ENCODE data around the gene TEX14. TPM values are rescaled to one million over a fixed set of nuclear protein-coding genes. Genes with fewer than 3 reads are reported as not detected.
A peak's percentile ranks its signal among the peaks of the same experiment; 100 is the strongest.

Gene TEX14
- total RNA-seq, 4 donors from 2014 or later = under 0.01 to 0.21 TPM; not detected in 2

DNA sequence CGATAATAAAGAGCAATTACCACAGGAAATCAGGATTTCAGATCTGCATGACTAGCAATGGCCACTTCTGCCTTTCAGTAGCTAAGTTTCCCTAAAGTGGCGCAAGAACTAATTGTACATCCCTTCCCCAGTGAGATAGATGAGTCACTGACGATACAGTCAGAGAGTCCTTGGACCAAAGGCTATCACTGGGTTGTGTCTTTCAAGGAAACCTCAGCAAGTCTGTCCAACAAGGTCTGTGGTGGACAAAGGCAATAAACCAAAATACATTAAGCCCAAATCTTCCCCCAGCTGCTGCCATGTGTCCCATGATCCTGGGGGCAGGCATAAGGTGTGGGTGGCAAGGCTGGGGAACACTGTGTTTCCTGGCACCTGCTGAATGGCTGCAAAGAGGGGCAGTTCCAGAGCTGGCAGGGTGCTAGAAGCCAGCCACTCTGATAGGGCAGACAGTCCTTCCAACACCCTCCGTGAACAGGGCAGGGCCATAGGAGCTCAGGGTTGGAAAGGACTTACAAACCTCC lies 156.9 kb downstream of the TEX14 start:
- no peak for DNase-seq (ENCODE audit: low spot score in 2 of 2)
- no peak overlapping the region for H3K4me3 ChIP-seq
- H3K27me3 ChIP-seq = peaks cover 0 to 8% of the 10 kb centered on the region in 2 donors
- no peak overlapping the region for H3K27ac ChIP-seq
- TF ChIP-seq EP300 (IDR thresholded peaks at IDR 0.05) = peak in 1 of 2 donors; percentile 40
- TF ChIP-seq, protein P1, sequence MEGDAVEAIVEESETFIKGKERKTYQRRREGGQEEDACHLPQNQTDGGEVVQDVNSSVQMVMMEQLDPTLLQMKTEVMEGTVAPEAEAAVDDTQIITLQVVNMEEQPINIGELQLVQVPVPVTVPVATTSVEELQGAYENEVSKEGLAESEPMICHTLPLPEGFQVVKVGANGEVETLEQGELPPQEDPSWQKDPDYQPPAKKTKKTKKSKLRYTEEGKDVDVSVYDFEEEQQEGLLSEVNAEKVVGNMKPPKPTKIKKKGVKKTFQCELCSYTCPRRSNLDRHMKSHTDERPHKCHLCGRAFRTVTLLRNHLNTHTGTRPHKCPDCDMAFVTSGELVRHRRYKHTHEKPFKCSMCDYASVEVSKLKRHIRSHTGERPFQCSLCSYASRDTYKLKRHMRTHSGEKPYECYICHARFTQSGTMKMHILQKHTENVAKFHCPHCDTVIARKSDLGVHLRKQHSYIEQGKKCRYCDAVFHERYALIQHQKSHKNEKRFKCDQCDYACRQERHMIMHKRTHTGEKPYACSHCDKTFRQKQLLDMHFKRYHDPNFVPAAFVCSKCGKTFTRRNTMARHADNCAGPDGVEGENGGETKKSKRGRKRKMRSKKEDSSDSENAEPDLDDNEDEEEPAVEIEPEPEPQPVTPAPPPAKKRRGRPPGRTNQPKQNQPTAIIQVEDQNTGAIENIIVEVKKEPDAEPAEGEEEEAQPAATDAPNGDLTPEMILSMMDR (IDR thresholded peaks at IDR 0.05) = no peak
- H3K36me3 ChIP-seq = no peaks in the 10 kb centered on the region
- peaks cover 0 to 33% (median 13%) of the 10 kb centered on the region in 4 donors for H3K4me1 ChIP-seq
- WGBS, 2 donors = 85 to 87% methylated on average over 4 of the region's 4 CpGs
- no peaks in the 10 kb centered on the region for H3K9me3 ChIP-seq

DNA sequence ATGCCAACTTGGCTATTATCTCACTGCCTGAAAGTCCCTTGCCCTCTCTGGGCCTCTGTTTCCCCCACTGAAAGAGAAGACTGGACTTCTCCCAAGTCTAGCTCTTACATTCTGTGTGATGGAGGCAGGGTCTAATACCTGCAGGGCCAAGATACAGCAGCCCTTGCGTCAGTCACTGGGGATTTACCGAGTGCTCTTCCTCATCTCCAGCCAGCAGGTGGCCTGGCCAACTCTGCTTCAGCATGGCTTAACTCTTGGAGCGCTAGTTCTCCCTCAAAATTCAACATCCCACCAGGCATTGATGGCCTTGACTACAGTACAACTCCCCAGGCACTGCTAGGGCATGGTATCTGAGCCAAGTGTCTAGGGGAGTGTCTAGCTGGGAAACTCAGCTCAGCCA lies 157.5 kb downstream of the TEX14 start:
- Histone ChIP-seq H3K4me3 (no peak overlapping the region), H3K36me3 (no peaks in the 10 kb centered on the region), H3K27ac (no peak overlapping the region), H3K27me3 (peaks cover 0 to 8% of the 10 kb centered on the region in 2 donors), H3K4me1 (peaks cover 0 to 35% (median 13%) of the 10 kb centered on the region in 4 donors), H3K9me3 (no peaks in the 10 kb centered on the region)
- TF ChIP-seq EP300 (IDR thresholded peaks at IDR 0.05) (no peak), POLR2A (IDR thresholded peaks at IDR 0.05) (no peak)
- TF ChIP-seq, protein P1 (IDR thresholded peaks at IDR 0.05) = no peak
- 67 to 75% methylated on average over 3 of the region's 3 CpGs for WGBS, 2 donors
- no peak for DNase-seq (ENCODE audit: low spot score in 2 of 2)

DNA sequence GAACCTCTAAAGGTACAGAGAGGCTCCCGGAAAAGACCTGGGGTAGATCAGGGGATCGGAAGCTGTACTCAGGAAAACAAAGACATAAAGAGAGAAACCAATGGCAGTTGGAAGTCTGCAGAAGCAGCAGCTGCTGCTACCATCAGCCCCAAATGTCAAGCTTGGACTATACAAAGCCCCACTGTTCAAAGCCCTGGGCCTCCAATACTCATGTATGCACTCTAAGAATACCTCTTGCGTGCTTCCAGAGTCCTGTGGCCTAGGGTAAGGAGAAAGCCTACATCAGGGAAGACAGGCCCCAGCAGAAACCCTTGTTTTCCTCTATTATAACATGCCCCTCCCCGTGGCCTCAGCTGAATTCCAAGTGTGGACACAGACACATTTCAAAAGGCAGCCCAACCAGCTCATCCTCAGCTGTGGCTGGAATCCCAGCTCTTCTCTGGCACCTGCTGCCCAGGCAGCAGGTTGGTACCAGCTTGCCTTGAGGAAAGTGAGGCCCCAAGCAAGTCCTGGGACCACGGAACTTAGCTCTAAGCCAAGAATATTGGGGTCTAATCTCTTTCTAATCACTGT lies 158.1 kb downstream of the TEX14 start:
- H3K4me3 ChIP-seq = no peak overlapping the region
- no peaks in the 10 kb centered on the region for H3K9me3 ChIP-seq
- WGBS, 2 donors = 74 to 75% methylated on average over 5 of the region's 5 CpGs
- H3K36me3 ChIP-seq = no peaks in the 10 kb centered on the region
- DNase-seq (ENCODE audit: low spot score in 2 of 2) = no peak
- no peak overlapping the region for H3K27ac ChIP-seq
- H3K4me1 ChIP-seq = peaks cover 0 to 39% (median 13%) of the 10 kb centered on the region in 4 donors
- H3K27me3 ChIP-seq = peaks cover 0 to 8% of the 10 kb centered on the region in 2 donors
- TF ChIP-seq POLR2A (IDR thresholded peaks at IDR 0.05) (no peak), EP300 (IDR thresholded peaks at IDR 0.05) (no peak)
- TF ChIP-seq, protein P1 (IDR thresholded peaks at IDR 0.05) = no peak

DNA sequence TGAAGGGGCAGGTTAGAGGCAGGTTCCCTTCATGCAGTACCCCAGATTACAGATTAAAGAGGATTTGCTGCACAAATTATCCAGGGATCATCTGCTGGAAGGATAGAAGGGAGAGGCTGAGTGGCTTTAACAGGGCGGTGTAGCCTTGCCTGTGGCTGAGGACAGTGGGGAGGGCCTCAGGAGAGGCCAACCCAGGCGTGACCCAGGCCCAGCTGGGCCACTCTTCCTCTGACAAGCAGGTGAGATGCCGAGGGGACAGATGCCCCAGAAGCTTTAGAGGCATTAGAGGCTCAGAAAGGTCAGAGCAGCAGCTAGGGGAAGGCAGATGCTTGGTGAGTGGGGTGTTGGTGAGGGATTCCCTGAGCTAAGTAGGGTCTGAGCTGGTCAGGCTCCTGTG lies 159.3 kb downstream of the TEX14 start:
- no peak for DNase-seq (ENCODE audit: low spot score in 2 of 2)
- Histone ChIP-seq H3K27ac (peak overlapping the region in 1 of 4 donors; percentile 81), H3K27me3 (peaks cover 0 to 4% of the 10 kb centered on the region in 2 donors), H3K9me3 (no peaks in the 10 kb centered on the region), H3K4me3 (peak overlapping the region in 2 of 4 donors; percentile 51 to 67), H3K36me3 (no peaks in the 10 kb centered on the region), H3K4me1 (peaks cover 0 to 49% (median 17%) of the 10 kb centered on the region in 4 donors)
- no peak for TF ChIP-seq POLR2A (IDR thresholded peaks at IDR 0.05)
- TF ChIP-seq EP300 (IDR thresholded peaks at IDR 0.05) = no peak
- TF ChIP-seq, protein P1 (IDR thresholded peaks at IDR 0.05) = no peak
- WGBS, 2 donors = 69 to 75% methylated on average over 3 of the region's 3 CpGs
